Measurements from ENCODE around the gene KRTAP16-1. TPM values are rescaled to one million over a fixed set of nuclear protein-coding genes. Genes with fewer than 3 reads are reported as not detected.

Gene KRTAP16-1
- total and polyA plus RNA-seq, 2 of the 8 experiments (the other 6 are each of a cell fraction or from before 2014, with no cell fraction given) = not detected

DNA sequence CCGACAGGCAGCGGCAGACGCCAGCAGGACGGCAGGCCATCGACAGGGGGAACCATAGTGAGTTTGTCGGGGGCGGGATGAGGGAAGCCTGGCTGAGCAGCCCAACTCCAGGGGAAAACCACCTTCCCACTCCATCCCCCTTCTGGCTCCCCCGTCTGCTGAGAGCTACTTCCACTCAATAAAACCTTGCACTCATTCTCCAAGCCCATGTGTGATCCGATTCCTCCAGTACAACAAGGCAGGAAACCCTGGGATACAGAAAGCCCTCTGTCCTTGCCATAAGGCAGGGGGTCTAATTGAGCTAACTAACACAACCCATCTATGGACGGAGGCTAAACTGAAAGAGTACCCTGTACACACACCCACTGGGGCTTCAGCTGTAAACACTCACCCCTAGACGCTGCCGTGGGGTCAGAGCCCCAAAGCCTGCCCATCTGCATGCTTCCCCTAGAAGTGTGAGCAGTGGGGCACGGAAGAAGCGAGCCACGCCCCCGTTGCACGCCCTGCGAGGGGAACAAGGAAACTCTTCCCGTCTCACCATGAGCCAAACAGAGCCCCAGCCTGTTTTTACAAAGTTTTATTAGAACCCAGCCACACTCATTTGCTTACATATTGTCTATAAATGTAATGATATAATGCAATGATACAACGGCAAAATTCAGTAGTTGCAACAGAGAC lies 10.5 kb downstream of the KRTAP16-1 start (continued):
- TF ChIP-seq, protein P1, sequence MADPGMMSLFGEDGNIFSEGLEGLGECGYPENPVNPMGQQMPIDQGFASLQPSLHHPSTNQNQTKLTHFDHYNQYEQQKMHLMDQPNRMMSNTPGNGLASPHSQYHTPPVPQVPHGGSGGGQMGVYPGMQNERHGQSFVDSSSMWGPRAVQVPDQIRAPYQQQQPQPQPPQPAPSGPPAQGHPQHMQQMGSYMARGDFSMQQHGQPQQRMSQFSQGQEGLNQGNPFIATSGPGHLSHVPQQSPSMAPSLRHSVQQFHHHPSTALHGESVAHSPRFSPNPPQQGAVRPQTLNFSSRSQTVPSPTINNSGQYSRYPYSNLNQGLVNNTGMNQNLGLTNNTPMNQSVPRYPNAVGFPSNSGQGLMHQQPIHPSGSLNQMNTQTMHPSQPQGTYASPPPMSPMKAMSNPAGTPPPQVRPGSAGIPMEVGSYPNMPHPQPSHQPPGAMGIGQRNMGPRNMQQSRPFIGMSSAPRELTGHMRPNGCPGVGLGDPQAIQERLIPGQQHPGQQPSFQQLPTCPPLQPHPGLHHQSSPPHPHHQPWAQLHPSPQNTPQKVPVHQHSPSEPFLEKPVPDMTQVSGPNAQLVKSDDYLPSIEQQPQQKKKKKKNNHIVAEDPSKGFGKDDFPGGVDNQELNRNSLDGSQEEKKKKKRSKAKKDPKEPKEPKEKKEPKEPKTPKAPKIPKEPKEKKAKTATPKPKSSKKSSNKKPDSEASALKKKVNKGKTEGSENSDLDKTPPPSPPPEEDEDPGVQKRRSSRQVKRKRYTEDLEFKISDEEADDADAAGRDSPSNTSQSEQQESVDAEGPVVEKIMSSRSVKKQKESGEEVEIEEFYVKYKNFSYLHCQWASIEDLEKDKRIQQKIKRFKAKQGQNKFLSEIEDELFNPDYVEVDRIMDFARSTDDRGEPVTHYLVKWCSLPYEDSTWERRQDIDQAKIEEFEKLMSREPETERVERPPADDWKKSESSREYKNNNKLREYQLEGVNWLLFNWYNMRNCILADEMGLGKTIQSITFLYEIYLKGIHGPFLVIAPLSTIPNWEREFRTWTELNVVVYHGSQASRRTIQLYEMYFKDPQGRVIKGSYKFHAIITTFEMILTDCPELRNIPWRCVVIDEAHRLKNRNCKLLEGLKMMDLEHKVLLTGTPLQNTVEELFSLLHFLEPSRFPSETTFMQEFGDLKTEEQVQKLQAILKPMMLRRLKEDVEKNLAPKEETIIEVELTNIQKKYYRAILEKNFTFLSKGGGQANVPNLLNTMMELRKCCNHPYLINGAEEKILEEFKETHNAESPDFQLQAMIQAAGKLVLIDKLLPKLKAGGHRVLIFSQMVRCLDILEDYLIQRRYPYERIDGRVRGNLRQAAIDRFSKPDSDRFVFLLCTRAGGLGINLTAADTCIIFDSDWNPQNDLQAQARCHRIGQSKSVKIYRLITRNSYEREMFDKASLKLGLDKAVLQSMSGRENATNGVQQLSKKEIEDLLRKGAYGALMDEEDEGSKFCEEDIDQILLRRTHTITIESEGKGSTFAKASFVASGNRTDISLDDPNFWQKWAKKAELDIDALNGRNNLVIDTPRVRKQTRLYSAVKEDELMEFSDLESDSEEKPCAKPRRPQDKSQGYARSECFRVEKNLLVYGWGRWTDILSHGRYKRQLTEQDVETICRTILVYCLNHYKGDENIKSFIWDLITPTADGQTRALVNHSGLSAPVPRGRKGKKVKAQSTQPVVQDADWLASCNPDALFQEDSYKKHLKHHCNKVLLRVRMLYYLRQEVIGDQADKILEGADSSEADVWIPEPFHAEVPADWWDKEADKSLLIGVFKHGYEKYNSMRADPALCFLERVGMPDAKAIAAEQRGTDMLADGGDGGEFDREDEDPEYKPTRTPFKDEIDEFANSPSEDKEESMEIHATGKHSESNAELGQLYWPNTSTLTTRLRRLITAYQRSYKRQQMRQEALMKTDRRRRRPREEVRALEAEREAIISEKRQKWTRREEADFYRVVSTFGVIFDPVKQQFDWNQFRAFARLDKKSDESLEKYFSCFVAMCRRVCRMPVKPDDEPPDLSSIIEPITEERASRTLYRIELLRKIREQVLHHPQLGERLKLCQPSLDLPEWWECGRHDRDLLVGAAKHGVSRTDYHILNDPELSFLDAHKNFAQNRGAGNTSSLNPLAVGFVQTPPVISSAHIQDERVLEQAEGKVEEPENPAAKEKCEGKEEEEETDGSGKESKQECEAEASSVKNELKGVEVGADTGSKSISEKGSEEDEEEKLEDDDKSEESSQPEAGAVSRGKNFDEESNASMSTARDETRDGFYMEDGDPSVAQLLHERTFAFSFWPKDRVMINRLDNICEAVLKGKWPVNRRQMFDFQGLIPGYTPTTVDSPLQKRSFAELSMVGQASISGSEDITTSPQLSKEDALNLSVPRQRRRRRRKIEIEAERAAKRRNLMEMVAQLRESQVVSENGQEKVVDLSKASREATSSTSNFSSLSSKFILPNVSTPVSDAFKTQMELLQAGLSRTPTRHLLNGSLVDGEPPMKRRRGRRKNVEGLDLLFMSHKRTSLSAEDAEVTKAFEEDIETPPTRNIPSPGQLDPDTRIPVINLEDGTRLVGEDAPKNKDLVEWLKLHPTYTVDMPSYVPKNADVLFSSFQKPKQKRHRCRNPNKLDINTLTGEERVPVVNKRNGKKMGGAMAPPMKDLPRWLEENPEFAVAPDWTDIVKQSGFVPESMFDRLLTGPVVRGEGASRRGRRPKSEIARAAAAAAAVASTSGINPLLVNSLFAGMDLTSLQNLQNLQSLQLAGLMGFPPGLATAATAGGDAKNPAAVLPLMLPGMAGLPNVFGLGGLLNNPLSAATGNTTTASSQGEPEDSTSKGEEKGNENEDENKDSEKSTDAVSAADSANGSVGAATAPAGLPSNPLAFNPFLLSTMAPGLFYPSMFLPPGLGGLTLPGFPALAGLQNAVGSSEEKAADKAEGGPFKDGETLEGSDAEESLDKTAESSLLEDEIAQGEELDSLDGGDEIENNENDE (IDR thresholded peaks at IDR 0.05; ENCODE audit: insufficient replicate concordance, low read length) = no peak
- TF ChIP-seq KDM1A (IDR thresholded peaks at IDR 0.05; ENCODE audit: borderline replicate concordance, low read length) = no peak
